ENCODE results near the gene CCR5.

- TF ChIP-seq EZH2 (IDR thresholded peaks at IDR 0.05; ENCODE audit: low read length, unreplicated experiment), result no peak
- TF ChIP-seq, protein P1, sequence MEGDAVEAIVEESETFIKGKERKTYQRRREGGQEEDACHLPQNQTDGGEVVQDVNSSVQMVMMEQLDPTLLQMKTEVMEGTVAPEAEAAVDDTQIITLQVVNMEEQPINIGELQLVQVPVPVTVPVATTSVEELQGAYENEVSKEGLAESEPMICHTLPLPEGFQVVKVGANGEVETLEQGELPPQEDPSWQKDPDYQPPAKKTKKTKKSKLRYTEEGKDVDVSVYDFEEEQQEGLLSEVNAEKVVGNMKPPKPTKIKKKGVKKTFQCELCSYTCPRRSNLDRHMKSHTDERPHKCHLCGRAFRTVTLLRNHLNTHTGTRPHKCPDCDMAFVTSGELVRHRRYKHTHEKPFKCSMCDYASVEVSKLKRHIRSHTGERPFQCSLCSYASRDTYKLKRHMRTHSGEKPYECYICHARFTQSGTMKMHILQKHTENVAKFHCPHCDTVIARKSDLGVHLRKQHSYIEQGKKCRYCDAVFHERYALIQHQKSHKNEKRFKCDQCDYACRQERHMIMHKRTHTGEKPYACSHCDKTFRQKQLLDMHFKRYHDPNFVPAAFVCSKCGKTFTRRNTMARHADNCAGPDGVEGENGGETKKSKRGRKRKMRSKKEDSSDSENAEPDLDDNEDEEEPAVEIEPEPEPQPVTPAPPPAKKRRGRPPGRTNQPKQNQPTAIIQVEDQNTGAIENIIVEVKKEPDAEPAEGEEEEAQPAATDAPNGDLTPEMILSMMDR (conservative IDR thresholded peaks at IDR 0.05; ENCODE audit: low read depth, low read length), result no peak
- TF ChIP-seq EZH2phosphoT487 (IDR thresholded peaks at IDR 0.05; ENCODE audit: borderline replicate concordance, low read length), result no peak
Measured at GRCh38 chr3:46380471-46381221, 9.9 kb downstream of the CCR5 start.
